ENCODE measurements around the gene RRP1. TPM values are rescaled to one million over a fixed set of nuclear protein-coding genes. Genes with fewer than 3 reads are reported as not detected.

Gene RRP1
- polyA plus RNA-seq, 2 of the 4 experiments (the other 2 are of a cell fraction): 15.4 to 29.5 TPM

DNA sequence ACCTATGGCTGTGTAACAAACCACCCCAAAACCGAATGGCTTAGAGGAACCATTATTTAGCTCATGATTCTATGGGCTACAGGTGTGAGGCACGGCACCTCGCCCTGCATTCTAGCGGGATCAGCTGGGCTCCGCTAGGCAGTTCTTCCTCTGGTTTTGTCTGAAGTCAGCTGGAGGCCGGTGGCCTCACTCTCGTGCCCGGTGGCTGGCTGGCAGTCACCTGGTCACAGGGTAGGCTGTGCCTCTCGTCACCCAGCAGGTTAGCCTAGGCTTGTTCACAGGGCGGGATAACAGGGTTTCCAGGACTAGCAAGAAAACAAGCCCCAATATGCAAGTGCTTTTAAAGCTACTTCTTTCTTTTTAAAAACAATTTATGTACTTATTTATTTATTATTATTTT lies 59.4 kb downstream of the RRP1 start:
- 82% methylated on average over 6 of the region's 10 CpGs for WGBS (ENCODE audit: missing lambda C conversion rate)
- no peak for ATAC-seq
- Histone ChIP-seq H3K4me2 (no peak overlapping the region), H3K4me3 (no peak overlapping the region), H3K27ac (no peak overlapping the region), H3K9me3 (no peaks in the 10 kb centered on the region), H3K4me1 (no peaks in the 10 kb centered on the region)
- no peak for FAIRE-seq
- POLR2A ChIA-PET: no interaction called here
- DNase-seq (ENCODE audit: low read depth in 1 of 2, low spot score in 1 of 2): no peak
- CTCF ChIA-PET: interaction anchor here (0.9 kb wide), 1 partner anchor 127 kb away, joined by 3 read pairs; no protein-coding TSS in a partner anchor
- TF ChIP-seq MAZ (IDR thresholded peaks at IDR 0.05; ENCODE audit: borderline replicate concordance, low read depth, low read length): no peak
- TF ChIP-seq, protein P1, sequence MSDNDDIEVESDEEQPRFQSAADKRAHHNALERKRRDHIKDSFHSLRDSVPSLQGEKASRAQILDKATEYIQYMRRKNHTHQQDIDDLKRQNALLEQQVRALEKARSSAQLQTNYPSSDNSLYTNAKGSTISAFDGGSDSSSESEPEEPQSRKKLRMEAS (IDR thresholded peaks at IDR 0.05): no peak
- TF ChIP-seq FOSL2 (IDR thresholded peaks at IDR 0.05): no peak
- TF ChIP-seq FOSL2 (CRISPR knock-in tag; IDR thresholded peaks at IDR 0.05): no peak
- TF ChIP-seq, protein P2, sequence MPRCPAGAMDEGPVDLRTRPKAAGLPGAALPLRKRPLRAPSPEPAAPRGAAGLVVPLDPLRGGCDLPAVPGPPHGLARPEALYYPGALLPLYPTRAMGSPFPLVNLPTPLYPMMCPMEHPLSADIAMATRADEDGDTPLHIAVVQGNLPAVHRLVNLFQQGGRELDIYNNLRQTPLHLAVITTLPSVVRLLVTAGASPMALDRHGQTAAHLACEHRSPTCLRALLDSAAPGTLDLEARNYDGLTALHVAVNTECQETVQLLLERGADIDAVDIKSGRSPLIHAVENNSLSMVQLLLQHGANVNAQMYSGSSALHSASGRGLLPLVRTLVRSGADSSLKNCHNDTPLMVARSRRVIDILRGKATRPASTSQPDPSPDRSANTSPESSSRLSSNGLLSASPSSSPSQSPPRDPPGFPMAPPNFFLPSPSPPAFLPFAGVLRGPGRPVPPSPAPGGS (IDR thresholded peaks at IDR 0.05): no peak
- TF ChIP-seq EHMT2 (IDR thresholded peaks at IDR 0.05; ENCODE audit: low read depth): no peak
- TF ChIP-seq, protein P3, sequence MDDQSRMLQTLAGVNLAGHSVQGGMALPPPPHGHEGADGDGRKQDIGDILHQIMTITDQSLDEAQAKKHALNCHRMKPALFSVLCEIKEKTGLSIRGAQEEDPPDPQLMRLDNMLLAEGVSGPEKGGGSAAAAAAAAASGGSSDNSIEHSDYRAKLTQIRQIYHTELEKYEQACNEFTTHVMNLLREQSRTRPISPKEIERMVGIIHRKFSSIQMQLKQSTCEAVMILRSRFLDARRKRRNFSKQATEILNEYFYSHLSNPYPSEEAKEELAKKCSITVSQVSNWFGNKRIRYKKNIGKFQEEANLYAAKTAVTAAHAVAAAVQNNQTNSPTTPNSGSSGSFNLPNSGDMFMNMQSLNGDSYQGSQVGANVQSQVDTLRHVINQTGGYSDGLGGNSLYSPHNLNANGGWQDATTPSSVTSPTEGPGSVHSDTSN (IDR thresholded peaks at IDR 0.05): no peak
- TF ChIP-seq RNF2 (IDR thresholded peaks at IDR 0.05; ENCODE audit: borderline replicate concordance, low read depth): no peak
- no peak for TF ChIP-seq SREBF2 (IDR thresholded peaks at IDR 0.05)
- TF ChIP-seq CEBPB (IDR thresholded peaks at IDR 0.05): no peak

DNA sequence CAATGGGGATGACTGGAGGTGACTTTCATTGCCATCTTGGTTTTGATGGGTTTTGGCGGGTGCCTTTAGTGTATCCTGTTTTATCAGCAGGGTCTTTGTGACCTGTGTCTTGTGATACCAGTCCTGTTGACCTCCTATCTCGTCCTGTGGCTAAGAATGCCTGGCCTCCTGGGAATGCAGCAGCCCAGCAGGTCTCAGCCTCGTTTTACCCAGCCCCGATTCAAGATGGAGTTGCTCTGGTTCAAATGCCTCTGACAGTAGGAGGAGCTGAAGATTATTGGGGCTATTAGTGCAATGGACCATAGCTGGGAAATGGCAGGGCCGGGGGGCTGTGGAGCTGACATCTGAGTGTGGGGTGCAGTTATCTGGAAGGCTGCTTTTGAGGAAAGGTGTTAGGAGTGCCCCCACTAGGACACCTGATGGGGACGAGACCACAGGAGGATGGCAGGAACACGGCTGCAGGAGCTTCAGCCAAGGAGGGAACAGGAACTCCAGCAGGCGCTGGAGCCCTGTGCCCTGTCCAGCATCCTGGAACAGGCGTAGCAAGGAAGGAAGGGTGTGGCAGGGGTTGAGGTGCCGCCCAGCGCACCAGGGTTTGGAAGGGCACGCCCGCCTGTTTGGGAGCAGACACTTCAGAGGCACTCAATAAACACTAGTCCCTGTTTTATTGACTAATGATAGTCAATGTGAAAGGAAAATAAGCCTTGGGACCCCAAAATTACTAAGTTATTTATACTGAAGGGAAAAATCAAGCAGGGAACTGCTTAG lies 60.3 kb downstream of the RRP1 start:
- Histone ChIP-seq H3K9me3 (no peaks in the 10 kb centered on the region), H3K4me1 (no peaks in the 10 kb centered on the region), H3K27ac (no peak overlapping the region), H3K4me3 (no peak overlapping the region), H3K4me2 (no peak overlapping the region)
- 50% methylated on average over 13 of the region's 13 CpGs for WGBS (ENCODE audit: missing lambda C conversion rate)
- DNase-seq (ENCODE audit: low read depth in 1 of 2, low spot score in 1 of 2): no peak
- ATAC-seq: no peak
- no peak for FAIRE-seq
- ChIA-PET CTCF (interaction anchor here (1.7 kb wide), 1 partner anchor 60 kb away, joined by 3 read pairs; no protein-coding TSS in a partner anchor), POLR2A (no interaction called here)
- TF ChIP-seq, protein P4, sequence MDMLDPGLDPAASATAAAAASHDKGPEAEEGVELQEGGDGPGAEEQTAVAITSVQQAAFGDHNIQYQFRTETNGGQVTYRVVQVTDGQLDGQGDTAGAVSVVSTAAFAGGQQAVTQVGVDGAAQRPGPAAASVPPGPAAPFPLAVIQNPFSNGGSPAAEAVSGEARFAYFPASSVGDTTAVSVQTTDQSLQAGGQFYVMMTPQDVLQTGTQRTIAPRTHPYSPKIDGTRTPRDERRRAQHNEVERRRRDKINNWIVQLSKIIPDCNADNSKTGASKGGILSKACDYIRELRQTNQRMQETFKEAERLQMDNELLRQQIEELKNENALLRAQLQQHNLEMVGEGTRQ (IDR thresholded peaks at IDR 0.05): no peak
- TF ChIP-seq NR3C1 (IDR thresholded peaks at IDR 0.05): no peak
- no peak for TF ChIP-seq FOXS1 (CRISPR knock-in tag; IDR thresholded peaks at IDR 0.05)
- TF ChIP-seq ZFP36 (IDR thresholded peaks at IDR 0.05; ENCODE audit: borderline replicate concordance, partially characterized antibody): no peak
- no peak for TF ChIP-seq KDM1A (IDR thresholded peaks at IDR 0.05; ENCODE audit: low read depth)
- no peak for TF ChIP-seq ZSCAN20 (CRISPR knock-in tag; IDR thresholded peaks at IDR 0.05)
- no peak for TF ChIP-seq SREBF2 (IDR thresholded peaks at IDR 0.05)
- no peak for TF ChIP-seq TFCP2L1 (CRISPR knock-in tag; IDR thresholded peaks at IDR 0.05)
- TF ChIP-seq RNF2 (IDR thresholded peaks at IDR 0.05; ENCODE audit: borderline replicate concordance, low read depth): no peak
- no peak for TF ChIP-seq RAD21 (conservative IDR thresholded peaks at IDR 0.05 in 1 of 2, IDR thresholded peaks at IDR 0.05 in 1 of 2)
- TF ChIP-seq, protein P5, sequence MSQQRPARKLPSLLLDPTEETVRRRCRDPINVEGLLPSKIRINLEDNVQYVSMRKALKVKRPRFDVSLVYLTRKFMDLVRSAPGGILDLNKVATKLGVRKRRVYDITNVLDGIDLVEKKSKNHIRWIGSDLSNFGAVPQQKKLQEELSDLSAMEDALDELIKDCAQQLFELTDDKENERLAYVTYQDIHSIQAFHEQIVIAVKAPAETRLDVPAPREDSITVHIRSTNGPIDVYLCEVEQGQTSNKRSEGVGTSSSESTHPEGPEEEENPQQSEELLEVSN (IDR thresholded peaks at IDR 0.05; ENCODE audit: borderline replicate concordance, low read depth): no peak
- TF ChIP-seq CHD4 (IDR thresholded peaks at IDR 0.05; ENCODE audit: borderline replicate concordance): no peak
- TF ChIP-seq ZC3H11A (IDR thresholded peaks at IDR 0.05): no peak
- TF ChIP-seq HEYL (CRISPR knock-in tag; IDR thresholded peaks at IDR 0.05): no peak
